CD8-positive, alpha-beta memory T cell (primary cell): ENCODE measurements around the gene ARHGAP25. TPM values are rescaled to one million over a fixed set of nuclear protein-coding genes. Genes with fewer than 3 reads are reported as not detected.
A peak's percentile ranks its signal among the peaks of the same experiment; 100 is the strongest.

Experiments used
- CTCF ChIA-PET: fragments of 350-600 bp; sonication (Branson Sonifier 250); formaldehyde crosslinking; loops from one replicate; lab custom pipeline; 2021; ENCODE audit warnings: antibody characterized with exemption; lab: Charles Lee
- POLR2A ChIA-PET: fragments of 350-600 bp; sonication (Branson Sonifier 250); formaldehyde crosslinking; loops from one replicate; lab custom pipeline; 2021; ENCODE audit warnings: antibody characterized with exemption; lab: Charles Lee
- DNase-seq, 5 donors: peaks; one replicate each; pipeline versions ENCODE4 v3.0.0 to v3.0.0-alpha.2; 2020 to 2022; ENCODE audit warnings: mixed read lengths in 1 of 5
- H3K27ac ChIP-seq: one replicate; pipeline ENCODE4 v1.7.0; 2013; ENCODE audit warnings: low read depth, mild to moderate bottlenecking, low read length, moderate library complexity
- H3K27me3 ChIP-seq: 2 replicates; pipeline ENCODE4 v1.7.0; 2013; ENCODE audit warnings: low read length, mild to moderate bottlenecking; ENCODE audit not compliant: insufficient read depth, poor library complexity, severe bottlenecking
- H3K36me3 ChIP-seq: 2 replicates; pipeline ENCODE4 v1.7.0; 2013; ENCODE audit warnings: mild to moderate bottlenecking, low read length, moderate library complexity; ENCODE audit not compliant: insufficient read depth
- H3K4me1 ChIP-seq: 2 replicates; pipeline ENCODE4 v1.7.0; 2013; ENCODE audit warnings: mild to moderate bottlenecking, low read length, moderate library complexity; ENCODE audit not compliant: insufficient read depth
- H3K4me3 ChIP-seq: 2 replicates; pipeline ENCODE4 v1.7.0; 2013; ENCODE audit warnings: mild to moderate bottlenecking, low read length
- H3K9me3 ChIP-seq: 2 replicates; pipeline ENCODE4 v1.7.0; 2013; ENCODE audit warnings: mild to moderate bottlenecking, low read length
- H3K27ac Mint-ChIP-seq, 8 donors: one replicate each; pipeline ENCODE4 v1.8.0; 2020 to 2021; ENCODE audit warnings: mixed read lengths in 8 of 8, mild to moderate bottlenecking in 6 of 8, inconsistent platforms in 3 of 8, moderate library complexity in 3 of 8
- H3K27me3 Mint-ChIP-seq, 2 donors: one replicate each; pipeline ENCODE4 v1.8.0; 2020 to 2021; ENCODE audit warnings: mixed read lengths in 2 of 2, mild to moderate bottlenecking in 1 of 2, moderate library complexity in 1 of 2
- H3K36me3 Mint-ChIP-seq, 3 donors: one replicate each; pipeline ENCODE4 v1.8.0; 2020 to 2021; ENCODE audit warnings: mixed read lengths in 3 of 3, inconsistent platforms in 1 of 3, mild to moderate bottlenecking in 1 of 3
- H3K4me1 Mint-ChIP-seq, 3 donors: one replicate each; pipeline ENCODE4 v1.8.0; 2020 to 2021; ENCODE audit warnings: mixed read lengths in 3 of 3, inconsistent platforms in 1 of 3, mild to moderate bottlenecking in 1 of 3
- H3K4me3 Mint-ChIP-seq, 7 donors: one replicate each; pipeline ENCODE4 v1.8.0; 2020 to 2021; ENCODE audit warnings: mixed read lengths in 7 of 7, mild to moderate bottlenecking in 6 of 7, moderate library complexity in 4 of 7, inconsistent platforms in 2 of 7
- H3K9me3 Mint-ChIP-seq, 5 donors: one replicate each; pipeline ENCODE4 v1.8.0; 2020 to 2022; ENCODE audit warnings: mixed read lengths in 5 of 5, mild to moderate bottlenecking in 3 of 5, moderate library complexity in 2 of 5, inconsistent platforms in 1 of 5
- polyA plus RNA-seq: library from polyadenylated mRNA; unstranded; fragments of 300-500 nt; fragmentation: Illumina TruSeq; gene quantifications from one replicate; pipeline ENCODE4 v1.2.3, GENCODE V29; 2021
- total RNA-seq, 2 experiments: library from RNA; stranded (reverse); gene quantifications; one replicate each; pipeline ENCODE4 v1.2.3, GENCODE V29; 2021

The ARHGAP25 gene
- total and polyA plus RNA-seq, 3 experiments from 2014 or later, result 74.7 to 200 (median 75.2) TPM

- peaks cover 0 to 45% (median 7%) of the 10 kb centered on the region in 3 donors for H3K36me3 Mint-ChIP-seq
- Histone ChIP-seq H3K9me3 (no peaks in the 10 kb centered on the region), H3K27ac (no peak overlapping the region), H3K4me1 (peaks cover 72% of the 10 kb centered on the region), H3K27me3 (no peaks in the 10 kb centered on the region), H3K36me3 (peaks cover 6% of the 10 kb centered on the region), H3K4me3 (peak overlapping the region; percentile 73)
- ChIA-PET POLR2A (interaction anchor here (1.2 to 2.6 kb wide), 6 partner anchors 9 to 21 kb away, joined by 3 to 14 read pairs (median 5); no protein-coding TSS in a partner anchor), CTCF (interaction anchor here (0.9 to 8.8 kb wide), 13 partner anchors 12 to 187 kb away, joined by 3 to 94 read pairs (median 4); no protein-coding TSS in a partner anchor)
- peaks cover 61 to 70% (median 69%) of the 10 kb centered on the region in 3 donors for H3K4me1 Mint-ChIP-seq
- DNase-seq, result no peak
- H3K9me3 Mint-ChIP-seq, result no peaks in the 10 kb centered on the region
- no peaks in the 10 kb centered on the region for H3K27me3 Mint-ChIP-seq
- H3K27ac Mint-ChIP-seq, result peak overlapping the region in 6 of 8 donors; percentile 76 to 100 (median 91)
- no peak overlapping the region for H3K4me3 Mint-ChIP-seq
Observed at GRCh38 chr2:68738906-68739594, 4.4 kb downstream of the ARHGAP25 start.

- no peaks in the 10 kb centered on the region for H3K27me3 Mint-ChIP-seq
- no peak overlapping the region for H3K4me3 Mint-ChIP-seq
- POLR2A ChIA-PET, result interaction anchor here (1.3 to 2.6 kb wide), 3 partner anchors 13 to 22 kb away, joined by 3 to 14 read pairs (median 6); no protein-coding TSS in a partner anchor
- H3K27me3 ChIP-seq, result no peaks in the 10 kb centered on the region
- H3K36me3 Mint-ChIP-seq, result peaks cover 0 to 53% (median 7%) of the 10 kb centered on the region in 3 donors
- CTCF ChIA-PET, result interaction anchor here (1.3 to 8.8 kb wide), 11 partner anchors 11 to 186 kb away, joined by 3 to 94 read pairs (median 4); no protein-coding TSS in a partner anchor
- H3K9me3 ChIP-seq, result no peaks in the 10 kb centered on the region
- peak overlapping the region in 6 of 8 donors; percentile 76 to 100 (median 91) for H3K27ac Mint-ChIP-seq
- H3K9me3 Mint-ChIP-seq, result no peaks in the 10 kb centered on the region
- no peak for DNase-seq
- no peak overlapping the region for H3K27ac ChIP-seq
- peaks cover 69 to 78% (median 76%) of the 10 kb centered on the region in 3 donors for H3K4me1 Mint-ChIP-seq
- peaks cover 6% of the 10 kb centered on the region for H3K36me3 ChIP-seq
- peaks cover 75% of the 10 kb centered on the region for H3K4me1 ChIP-seq
- peak overlapping the region; percentile 73 for H3K4me3 ChIP-seq
Observed at GRCh38 chr2:68739595-68740399, 5.2 kb downstream of the ARHGAP25 start.

- Mint-ChIP-seq H3K36me3 (peaks cover 4 to 58% (median 12%) of the 10 kb centered on the region in 3 donors), H3K4me1 (peaks cover 75 to 84% (median 83%) of the 10 kb centered on the region in 3 donors), H3K27me3 (no peaks in the 10 kb centered on the region), H3K9me3 (no peaks in the 10 kb centered on the region), H3K4me3 (no peak overlapping the region), H3K27ac (peak overlapping the region in 6 of 8 donors; percentile 76 to 100 (median 89))
- peak overlapping the region; percentile 73 for H3K4me3 ChIP-seq
- peaks cover 10% of the 10 kb centered on the region for H3K36me3 ChIP-seq
- H3K4me1 ChIP-seq, result peaks cover 81% of the 10 kb centered on the region
- H3K9me3 ChIP-seq, result no peaks in the 10 kb centered on the region
- ChIA-PET CTCF (interaction anchor here (0.8 to 8.8 kb wide), 12 partner anchors 10 to 1553 kb away, joined by 3 to 94 read pairs (median 6); partner anchors contain the start of gene SNRPG), POLR2A (interaction anchor here (0.7 to 2.6 kb wide), 5 partner anchors 12 to 168 kb away, joined by 3 to 14 read pairs (median 4); no protein-coding TSS in a partner anchor)
- H3K27me3 ChIP-seq, result no peaks in the 10 kb centered on the region
- H3K27ac ChIP-seq, result peak overlapping the region; percentile 13
- no peak for DNase-seq
Observed at GRCh38 chr2:68740400-68740914, 5.8 kb downstream of the ARHGAP25 start.

- Histone ChIP-seq H3K27ac (no peak overlapping the region), H3K36me3 (peaks cover 14% of the 10 kb centered on the region), H3K27me3 (no peaks in the 10 kb centered on the region), H3K4me3 (no peak overlapping the region), H3K4me1 (peaks cover 89% of the 10 kb centered on the region), H3K9me3 (no peaks in the 10 kb centered on the region)
- no peak for DNase-seq
- ChIA-PET POLR2A (interaction anchor here (1.0 to 2.6 kb wide), 5 partner anchors 9 to 67 kb away, joined by 3 to 14 read pairs (median 4); no protein-coding TSS in a partner anchor), CTCF (interaction anchor here (0.8 to 8.8 kb wide), 13 partner anchors 10 to 1552 kb away, joined by 3 to 94 read pairs (median 7); partner anchors contain the start of gene SNRPG)
- peaks cover 12 to 61% (median 16%) of the 10 kb centered on the region in 3 donors for H3K36me3 Mint-ChIP-seq
- peak overlapping the region in 1 of 7 donors; percentile 80 for H3K4me3 Mint-ChIP-seq
- no peaks in the 10 kb centered on the region for H3K9me3 Mint-ChIP-seq
- peak overlapping the region in 7 of 8 donors; percentile 76 to 100 (median 90) for H3K27ac Mint-ChIP-seq
- no peaks in the 10 kb centered on the region for H3K27me3 Mint-ChIP-seq
- peaks cover 83 to 92% (median 90%) of the 10 kb centered on the region in 3 donors for H3K4me1 Mint-ChIP-seq
Observed at GRCh38 chr2:68741238-68741637, 6.6 kb downstream of the ARHGAP25 start.

GRCh38 chr2:68741805-68742306 lies 7.2 kb downstream of the ARHGAP25 start:
- peak overlapping the region; percentile 36 to 93 (median 78) for H3K27ac Mint-ChIP-seq
- CTCF ChIA-PET, result interaction anchor here (1.0 to 8.8 kb wide), 15 partner anchors 8 to 1552 kb away, joined by 3 to 94 read pairs (median 6); partner anchors contain the start of gene SNRPG

GRCh38 chr2:68742626-68743415 lies 8.2 kb downstream of the ARHGAP25 start:
- Histone ChIP-seq H3K36me3 (peaks cover 14% of the 10 kb centered on the region), H3K27ac (no peak overlapping the region), H3K27me3 (no peaks in the 10 kb centered on the region), H3K4me1 (peaks cover 98% of the 10 kb centered on the region), H3K4me3 (no peak overlapping the region), H3K9me3 (no peaks in the 10 kb centered on the region)
- Mint-ChIP-seq H3K9me3 (no peaks in the 10 kb centered on the region), H3K27me3 (no peaks in the 10 kb centered on the region), H3K4me3 (peak overlapping the region; percentile 30 to 81 (median 72)), H3K36me3 (peaks cover 12 to 65% (median 20%) of the 10 kb centered on the region in 3 donors), H3K27ac (peak overlapping the region; percentile 58 to 89 (median 80)), H3K4me1 (peaks cover 90 to 97% (median 96%) of the 10 kb centered on the region in 3 donors)
- no peak for DNase-seq
- ChIA-PET POLR2A (interaction anchor here (0.9 to 1.8 kb wide), 3 partner anchors 9 to 65 kb away, joined by 3 to 4 read pairs (median 3); no protein-coding TSS in a partner anchor), CTCF (interaction anchor here (1.0 to 8.8 kb wide), 12 partner anchors 8 to 280 kb away, joined by 3 to 94 read pairs (median 6); no protein-coding TSS in a partner anchor)

More at GRCh38 chr2:68741805-68742306, 7.2 kb downstream of the ARHGAP25 start:
- Histone ChIP-seq H3K4me3 (peak overlapping the region; percentile 23), H3K9me3 (no peaks in the 10 kb centered on the region), H3K27ac (no peak overlapping the region), H3K4me1 (peaks cover 95% of the 10 kb centered on the region), H3K36me3 (peaks cover 14% of the 10 kb centered on the region), H3K27me3 (no peaks in the 10 kb centered on the region)
- Mint-ChIP-seq H3K9me3 (no peaks in the 10 kb centered on the region), H3K36me3 (peaks cover 12 to 61% (median 16%) of the 10 kb centered on the region in 3 donors), H3K4me3 (peak overlapping the region; percentile 62 to 84 (median 80)), H3K4me1 (peaks cover 84 to 96% (median 94%) of the 10 kb centered on the region in 3 donors), H3K27me3 (no peaks in the 10 kb centered on the region)
- no peak for DNase-seq
- POLR2A ChIA-PET, result interaction anchor here (0.9 to 2.6 kb wide), 6 partner anchors 8 to 66 kb away, joined by 3 to 14 read pairs (median 4); no protein-coding TSS in a partner anchor
